Measurements from ENCODE around the gene TXNL1. TPM values are rescaled to one million over a fixed set of nuclear protein-coding genes. Genes with fewer than 3 reads are reported as not detected.
"Not testable (repeated sequence)": the region's sequence is repeated elsewhere in the genome, so short reads cannot be mapped to it uniquely, and the experiment has no call there.

Gene TXNL1
- total RNA-seq, 1 donor from 2014 or later, result 23.5 TPM

DNA sequence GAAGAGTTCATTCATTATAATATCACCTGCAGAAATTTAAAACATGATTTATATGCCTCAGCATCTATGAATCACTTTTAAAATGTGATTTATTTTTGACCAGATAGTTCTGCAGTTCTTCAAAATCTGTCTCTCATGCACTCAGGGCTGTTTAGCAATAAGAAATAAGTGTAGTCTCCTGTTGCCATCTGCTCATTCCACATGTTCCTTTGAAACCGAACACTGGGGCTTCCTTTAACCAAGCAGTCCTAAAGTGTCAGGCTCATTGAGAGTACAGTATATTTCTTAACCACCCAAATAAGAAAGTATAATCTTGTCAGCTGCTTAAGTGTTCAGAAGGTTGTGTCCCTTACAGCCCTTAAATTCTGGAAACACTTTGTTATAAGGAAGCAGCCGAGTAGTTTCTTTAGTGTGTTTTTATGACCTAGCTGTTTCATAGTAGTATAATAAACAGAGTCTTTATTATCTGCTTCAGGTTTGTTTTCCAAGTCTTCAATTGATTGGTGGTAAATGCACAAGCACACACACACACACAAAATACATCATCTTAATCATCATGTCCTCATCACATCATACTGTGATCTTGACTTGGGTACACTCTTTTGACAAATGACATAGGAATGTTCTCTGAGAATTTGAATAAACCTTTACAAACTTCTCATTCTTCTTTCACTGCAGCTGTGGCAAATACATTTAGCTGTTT is 23.1 kb upstream of the TXNL1 start:
- H3K4me1 ChIP-seq (ENCODE audit: control insufficient read depth in 3 of 3, insufficient read depth in 3 of 3, low read length in 3 of 3), result peaks cover 2 to 6% (median 6%) of the 10 kb centered on the region in 3 donors
- no peak overlapping the region for H3K27ac ChIP-seq (ENCODE audit: low read depth, low read length)
- H3K9ac ChIP-seq (ENCODE audit: low read depth in 1 of 3, low read length in 3 of 3), result no peak overlapping the region
- H3K4me3 ChIP-seq (ENCODE audit: low read length in 3 of 3), result no peak overlapping the region
- H3K27me3 ChIP-seq (ENCODE audit: control insufficient read depth in 3 of 3, insufficient read depth in 3 of 3, low read length in 3 of 3), result no peaks in the 10 kb centered on the region
- no peaks in the 10 kb centered on the region for H3K9me3 ChIP-seq (ENCODE audit: control insufficient read depth in 3 of 3, low read length in 3 of 3)
- no peaks in the 10 kb centered on the region for H3K36me3 ChIP-seq (ENCODE audit: control insufficient read depth in 3 of 3, insufficient read depth in 3 of 3, low read length in 3 of 3)

GRCh38 chr18:56660655-56661054 is 22.3 kb upstream of the TXNL1 start:
- no peak overlapping the region for H3K9ac ChIP-seq (ENCODE audit: low read depth in 1 of 3, low read length in 3 of 3)
- no peak overlapping the region for H3K27ac ChIP-seq (ENCODE audit: low read depth, low read length)

GRCh38 chr18:56659111-56659510 is 20.7 kb upstream of the TXNL1 start:
- H3K4me3 ChIP-seq (ENCODE audit: low read length in 3 of 3), result no peak overlapping the region
- H3K9ac ChIP-seq (ENCODE audit: low read depth in 1 of 3, low read length in 3 of 3), result no peak overlapping the region
- no peak overlapping the region for H3K27ac ChIP-seq (ENCODE audit: low read depth, low read length)
- H3K9me3 ChIP-seq (ENCODE audit: control insufficient read depth in 3 of 3, low read length in 3 of 3), result no peaks in the 10 kb centered on the region
- H3K27me3 ChIP-seq (ENCODE audit: control insufficient read depth in 3 of 3, insufficient read depth in 3 of 3, low read length in 3 of 3), result no peaks in the 10 kb centered on the region
- H3K4me1 ChIP-seq (ENCODE audit: control insufficient read depth in 3 of 3, insufficient read depth in 3 of 3, low read length in 3 of 3), result peaks cover 2 to 9% (median 6%) of the 10 kb centered on the region in 3 donors
- no peaks in the 10 kb centered on the region for H3K36me3 ChIP-seq (ENCODE audit: control insufficient read depth in 3 of 3, insufficient read depth in 3 of 3, low read length in 3 of 3)

More at GRCh38 chr18:56660655-56661054, 22.3 kb upstream of the TXNL1 start:
- H3K4me1 ChIP-seq (ENCODE audit: control insufficient read depth in 3 of 3, insufficient read depth in 3 of 3, low read length in 3 of 3), result peaks cover 2 to 6% (median 6%) of the 10 kb centered on the region in 3 donors
- H3K9me3 ChIP-seq (ENCODE audit: control insufficient read depth in 3 of 3, low read length in 3 of 3), result no peaks in the 10 kb centered on the region
- H3K4me3 ChIP-seq (ENCODE audit: low read length in 3 of 3), result no peak overlapping the region
- no peaks in the 10 kb centered on the region for H3K27me3 ChIP-seq (ENCODE audit: control insufficient read depth in 3 of 3, insufficient read depth in 3 of 3, low read length in 3 of 3)
- H3K36me3 ChIP-seq (ENCODE audit: control insufficient read depth in 3 of 3, insufficient read depth in 3 of 3, low read length in 3 of 3), result no peaks in the 10 kb centered on the region

DNA sequence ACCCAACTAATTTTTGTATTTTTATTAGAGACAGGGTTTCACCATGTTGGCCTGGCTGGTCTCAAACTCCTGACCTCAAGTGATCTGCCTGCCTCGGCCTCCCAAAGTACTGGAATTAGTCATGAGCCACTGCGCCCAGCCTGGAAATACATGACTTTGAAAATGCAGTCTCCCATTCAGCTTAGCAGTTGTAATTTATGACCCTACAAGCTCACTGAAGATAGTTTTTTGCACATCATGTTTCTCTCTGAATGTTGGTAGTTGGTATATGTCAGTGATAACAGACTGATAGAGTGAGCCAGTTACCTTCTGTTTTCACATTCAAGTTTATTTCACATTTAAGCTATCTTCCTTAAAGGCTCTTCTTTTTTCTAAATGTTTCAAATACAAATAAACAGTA is 19.9 kb upstream of the TXNL1 start:
- Histone ChIP-seq H3K4me3 (ENCODE audit: low read length in 3 of 3) (no peak overlapping the region), H3K9me3 (ENCODE audit: control insufficient read depth in 3 of 3, low read length in 3 of 3) (no peaks in the 10 kb centered on the region), H3K36me3 (ENCODE audit: control insufficient read depth in 3 of 3, insufficient read depth in 3 of 3, low read length in 3 of 3) (no peaks in the 10 kb centered on the region), H3K27ac (ENCODE audit: low read depth, low read length) (no peak overlapping the region), H3K4me1 (ENCODE audit: control insufficient read depth in 3 of 3, insufficient read depth in 3 of 3, low read length in 3 of 3) (peaks cover 2 to 9% (median 6%) of the 10 kb centered on the region in 3 donors), H3K9ac (ENCODE audit: low read depth in 1 of 3, low read length in 3 of 3) (no peak overlapping the region), H3K27me3 (ENCODE audit: control insufficient read depth in 3 of 3, insufficient read depth in 3 of 3, low read length in 3 of 3) (no peaks in the 10 kb centered on the region)

DNA sequence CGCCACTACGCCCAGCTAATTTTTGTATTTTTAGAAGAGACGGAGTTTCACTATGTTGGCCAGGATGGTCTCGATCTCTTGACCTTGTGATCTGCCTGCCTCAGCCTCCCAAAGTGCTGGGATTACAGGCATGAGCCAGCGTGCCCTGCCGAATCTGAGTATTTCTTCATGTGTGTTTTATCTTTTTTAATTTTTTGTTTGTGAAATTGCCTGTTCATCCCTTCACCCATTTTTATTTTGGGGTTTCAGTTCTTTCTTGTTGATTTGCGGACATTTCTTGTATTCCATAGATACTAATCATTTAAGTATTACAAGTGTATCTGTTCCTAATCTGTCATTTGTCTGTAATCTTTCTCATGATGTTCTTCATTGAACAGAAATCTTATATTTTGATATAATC is 15.9 kb upstream of the TXNL1 start:
- not testable (repeated sequence) for H3K27ac ChIP-seq (ENCODE audit: low read depth, low read length); H3K4me3 ChIP-seq (ENCODE audit: low read length in 3 of 3); H3K27me3 ChIP-seq (ENCODE audit: control insufficient read depth in 3 of 3, insufficient read depth in 3 of 3, low read length in 3 of 3); H3K9me3 ChIP-seq (ENCODE audit: control insufficient read depth in 3 of 3, low read length in 3 of 3); H3K36me3 ChIP-seq (ENCODE audit: control insufficient read depth in 3 of 3, insufficient read depth in 3 of 3, low read length in 3 of 3); H3K9ac ChIP-seq (ENCODE audit: low read depth in 1 of 3, low read length in 3 of 3)
- peaks cover 0 to 13% (median 12%) of the 10 kb centered on the region in 3 donors for H3K4me1 ChIP-seq (ENCODE audit: control insufficient read depth in 3 of 3, insufficient read depth in 3 of 3, low read length in 3 of 3)

DNA sequence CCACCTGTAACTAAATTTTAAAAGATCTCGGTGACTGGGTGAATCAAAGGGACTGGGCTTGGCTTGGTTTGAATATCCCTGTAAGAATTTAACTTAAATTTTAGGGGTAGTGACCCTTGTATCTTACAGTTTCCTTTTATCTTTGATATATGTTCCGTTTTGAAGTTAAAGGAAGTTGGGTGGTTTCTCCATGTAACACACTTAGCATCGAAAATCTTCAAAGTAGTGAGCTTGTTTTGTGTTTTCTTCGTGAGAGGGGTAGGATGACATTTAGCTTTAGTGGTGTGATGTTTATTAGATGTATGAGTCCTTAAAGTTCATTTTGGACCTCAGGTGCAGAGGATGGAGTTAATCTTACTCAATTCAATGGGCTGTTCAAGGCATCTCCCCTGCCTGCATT is 14.4 kb upstream of the TXNL1 start:
- no peak overlapping the region for H3K27ac ChIP-seq (ENCODE audit: low read depth, low read length)
- H3K9me3 ChIP-seq (ENCODE audit: control insufficient read depth in 3 of 3, low read length in 3 of 3), result no peaks in the 10 kb centered on the region
- no peak overlapping the region for H3K4me3 ChIP-seq (ENCODE audit: low read length in 3 of 3)
- H3K9ac ChIP-seq (ENCODE audit: low read depth in 1 of 3, low read length in 3 of 3), result no peak overlapping the region
- H3K27me3 ChIP-seq (ENCODE audit: control insufficient read depth in 3 of 3, insufficient read depth in 3 of 3, low read length in 3 of 3), result no peaks in the 10 kb centered on the region
- no peaks in the 10 kb centered on the region for H3K36me3 ChIP-seq (ENCODE audit: control insufficient read depth in 3 of 3, insufficient read depth in 3 of 3, low read length in 3 of 3)
- peaks cover 0 to 13% (median 12%) of the 10 kb centered on the region in 3 donors for H3K4me1 ChIP-seq (ENCODE audit: control insufficient read depth in 3 of 3, insufficient read depth in 3 of 3, low read length in 3 of 3)

GRCh38 chr18:56651771-56652092 is 13.3 kb upstream of the TXNL1 start:
- H3K36me3 ChIP-seq (ENCODE audit: control insufficient read depth in 3 of 3, insufficient read depth in 3 of 3, low read length in 3 of 3), result peaks cover 0 to 4% (median 0%) of the 10 kb centered on the region in 3 donors
- peaks cover 0 to 13% (median 12%) of the 10 kb centered on the region in 3 donors for H3K4me1 ChIP-seq (ENCODE audit: control insufficient read depth in 3 of 3, insufficient read depth in 3 of 3, low read length in 3 of 3)
- no peaks in the 10 kb centered on the region for H3K9me3 ChIP-seq (ENCODE audit: control insufficient read depth in 3 of 3, low read length in 3 of 3)
- H3K27ac ChIP-seq (ENCODE audit: low read depth, low read length), result peak overlapping the region; percentile 84
- peak overlapping the region; percentile 94 to 97 (median 96) for H3K9ac ChIP-seq (ENCODE audit: low read depth in 1 of 3, low read length in 3 of 3)
- H3K27me3 ChIP-seq (ENCODE audit: control insufficient read depth in 3 of 3, insufficient read depth in 3 of 3, low read length in 3 of 3), result no peaks in the 10 kb centered on the region
- H3K4me3 ChIP-seq (ENCODE audit: low read length in 3 of 3), result peak overlapping the region; percentile 97 to 99 (median 98)

DNA sequence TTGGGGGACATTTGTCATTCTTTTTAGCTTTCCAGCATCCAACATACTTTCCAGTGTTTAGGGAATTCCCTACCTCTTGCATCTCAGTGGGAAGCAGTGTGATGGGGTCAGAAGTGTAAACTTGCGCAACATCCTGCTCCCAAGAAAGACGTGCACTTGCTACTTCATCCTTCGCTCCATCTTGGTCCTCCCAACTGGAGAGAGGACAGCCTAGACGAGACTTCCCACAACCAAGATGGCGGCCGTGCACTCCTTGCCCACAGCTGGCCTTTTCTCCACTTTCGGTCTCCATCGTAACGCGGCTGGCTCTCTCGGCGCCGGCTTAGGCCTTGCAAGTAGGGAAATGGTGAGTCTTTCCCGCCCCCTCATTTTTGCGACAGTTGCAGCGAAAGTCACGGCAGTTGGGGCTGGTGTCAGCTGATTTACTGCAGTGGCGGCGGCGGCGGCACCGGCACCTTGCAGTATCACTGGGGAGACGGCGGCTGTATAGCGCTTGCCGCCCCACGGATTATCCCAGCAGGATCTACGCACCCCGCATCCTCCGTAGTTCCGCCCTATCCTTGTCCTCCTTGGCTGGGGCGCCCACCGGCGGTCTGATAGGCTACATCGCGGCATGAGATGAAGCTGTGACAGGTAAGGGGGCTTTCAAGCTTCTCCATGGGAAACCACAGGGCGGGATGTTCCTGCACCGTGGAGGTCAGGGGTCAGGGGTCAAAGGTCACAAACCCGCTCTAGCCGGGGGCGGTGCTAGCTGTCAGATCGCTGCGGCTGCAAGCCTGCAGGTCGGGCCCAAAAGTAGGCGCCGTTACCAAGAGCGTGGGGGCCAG is 12.8 kb upstream of the TXNL1 start, which contains the start of gene WDR7:
Gene WDR7 (plus strand): TSS at position 416 of the 827 bp plus-strand sequence. CDS start 21,157 bp downstream, outside the sequence.
- H3K27ac ChIP-seq (ENCODE audit: low read depth, low read length), result peak within 1 kb of the TSS; percentile 84
- peaks cover 0 to 4% (median 0%) of the 10 kb centered on the region in 3 donors for H3K36me3 ChIP-seq (ENCODE audit: control insufficient read depth in 3 of 3, insufficient read depth in 3 of 3, low read length in 3 of 3)
- peak within 1 kb of the TSS; percentile 97 to 99 (median 98) for H3K4me3 ChIP-seq (ENCODE audit: low read length in 3 of 3)
- peak within 1 kb of the TSS; percentile 94 to 97 (median 96) for H3K9ac ChIP-seq (ENCODE audit: low read depth in 1 of 3, low read length in 3 of 3)
- H3K9me3 ChIP-seq (ENCODE audit: control insufficient read depth in 3 of 3, low read length in 3 of 3), result no peaks in the 10 kb centered on the region
- peaks cover 0 to 13% (median 12%) of the 10 kb centered on the region in 3 donors for H3K4me1 ChIP-seq (ENCODE audit: control insufficient read depth in 3 of 3, insufficient read depth in 3 of 3, low read length in 3 of 3)
- H3K27me3 ChIP-seq (ENCODE audit: control insufficient read depth in 3 of 3, insufficient read depth in 3 of 3, low read length in 3 of 3), result no peaks in the 10 kb centered on the region

DNA sequence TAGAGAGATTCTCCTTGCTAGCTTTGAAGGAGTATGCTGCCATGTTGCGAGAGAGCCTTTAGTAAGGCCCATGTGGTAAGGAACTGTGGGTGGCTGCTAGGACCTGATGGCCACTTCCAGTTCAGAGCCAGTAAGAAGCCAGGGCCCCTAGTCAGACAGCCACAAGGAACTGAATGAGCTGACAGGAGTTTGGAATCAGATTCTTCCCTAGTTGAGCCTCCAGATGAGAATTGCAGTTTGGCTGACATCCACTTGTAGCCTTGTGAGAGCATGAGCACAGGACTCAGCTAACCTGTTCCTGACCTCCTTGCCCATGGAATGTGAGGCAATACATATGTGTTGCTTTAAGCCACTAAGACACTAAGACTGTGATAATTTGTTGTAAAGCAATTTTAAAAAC is 11.6 kb upstream of the TXNL1 start:
- Histone ChIP-seq H3K27ac (ENCODE audit: low read depth, low read length) (no peak overlapping the region), H3K9me3 (ENCODE audit: control insufficient read depth in 3 of 3, low read length in 3 of 3) (no peaks in the 10 kb centered on the region), H3K36me3 (ENCODE audit: control insufficient read depth in 3 of 3, insufficient read depth in 3 of 3, low read length in 3 of 3) (peaks cover 0 to 4% (median 0%) of the 10 kb centered on the region in 3 donors), H3K9ac (ENCODE audit: low read depth in 1 of 3, low read length in 3 of 3) (no peak overlapping the region), H3K4me3 (ENCODE audit: low read length in 3 of 3) (no peak overlapping the region), H3K27me3 (ENCODE audit: control insufficient read depth in 3 of 3, insufficient read depth in 3 of 3, low read length in 3 of 3) (no peaks in the 10 kb centered on the region), H3K4me1 (ENCODE audit: control insufficient read depth in 3 of 3, insufficient read depth in 3 of 3, low read length in 3 of 3) (peaks cover 0 to 12% (median 10%) of the 10 kb centered on the region in 3 donors)

Measured in skeletal muscle tissue (tissue), 4 donors.